Nephron (organoid): Measurements from ENCODE around the gene GFOD1.

Experiments used
- H3K27ac Mint-ChIP-seq, 3 experiments: 2 replicates each; pipeline ENCODE4 v1.8.0; 2020; ENCODE audit warnings: mixed read lengths in 3 of 3, mild to moderate bottlenecking in 2 of 3, moderate library complexity in 1 of 3
- H3K27me3 Mint-ChIP-seq: 2 replicates; pipeline ENCODE4 v1.8.0; 2021; ENCODE audit warnings: low read depth, mild to moderate bottlenecking, moderate library complexity, mixed read lengths
- H3K36me3 Mint-ChIP-seq: 2 replicates; pipeline ENCODE4 v1.8.0; 2020; ENCODE audit warnings: low read depth, mixed read lengths
- H3K4me1 Mint-ChIP-seq: 2 replicates; pipeline ENCODE4 v1.8.0; 2020; ENCODE audit warnings: mixed read lengths
- H3K4me3 Mint-ChIP-seq, 3 experiments: 2 replicates each; pipeline ENCODE4 v1.8.0; 2020; ENCODE audit warnings: mild to moderate bottlenecking in 3 of 3, mixed read lengths in 3 of 3, moderate library complexity in 2 of 3
- H3K9me3 Mint-ChIP-seq: 2 replicates; pipeline ENCODE4 v1.8.0; 2020; ENCODE audit warnings: mixed read lengths
- CTCF ChIP-seq, 3 experiments: fragments of 200-600 bp; sonication (generic); IDR thresholded peaks; one replicate each; pipeline ENCODE4 v1.5.0; 2021; ENCODE audit warnings: antibody characterized with exemption in 3 of 3; ENCODE audit not compliant: unreplicated experiment in 3 of 3

The GFOD1 gene

GRCh38 chr6:13400772-13401171 is 86.6 kb downstream of the GFOD1 start:
- TF ChIP-seq CTCF (IDR thresholded peaks at IDR 0.05; ENCODE audit: unreplicated experiment in 3 of 3): no peak
- no peaks in the 10 kb centered on the region for H3K36me3 Mint-ChIP-seq
- H3K4me1 Mint-ChIP-seq: peaks cover 10% of the 10 kb centered on the region
- no peaks in the 10 kb centered on the region for H3K9me3 Mint-ChIP-seq
- H3K4me3 Mint-ChIP-seq: no peak overlapping the region
- H3K27ac Mint-ChIP-seq: no peak overlapping the region
- peaks cover 6% of the 10 kb centered on the region for H3K27me3 Mint-ChIP-seq

- Mint-ChIP-seq H3K4me3 (no peak overlapping the region), H3K36me3 (no peaks in the 10 kb centered on the region), H3K27ac (no peak overlapping the region), H3K4me1 (peaks cover 16% of the 10 kb centered on the region), H3K9me3 (no peaks in the 10 kb centered on the region), H3K27me3 (peaks cover 9% of the 10 kb centered on the region)
- no peak for TF ChIP-seq CTCF (IDR thresholded peaks at IDR 0.05; ENCODE audit: unreplicated experiment in 3 of 3)
Measured at GRCh38 chr6:13398421-13398994, 88.9 kb downstream of the GFOD1 start.

- peak overlapping the region in 1 of 3 experiments; percentile 30 for H3K27ac Mint-ChIP-seq
- peaks cover 9% of the 10 kb centered on the region for H3K27me3 Mint-ChIP-seq
- peaks cover 16% of the 10 kb centered on the region for H3K4me1 Mint-ChIP-seq
- H3K9me3 Mint-ChIP-seq: no peaks in the 10 kb centered on the region
- H3K36me3 Mint-ChIP-seq: no peaks in the 10 kb centered on the region
- TF ChIP-seq CTCF (IDR thresholded peaks at IDR 0.05; ENCODE audit: unreplicated experiment in 3 of 3): peak in 1 of 3 experiments; percentile 4
- H3K4me3 Mint-ChIP-seq: no peak overlapping the region
Measured at GRCh38 chr6:13398069-13398381, 89.4 kb downstream of the GFOD1 start.

- H3K27ac Mint-ChIP-seq: peak overlapping the region in 1 of 3 experiments; percentile 30
- H3K27me3 Mint-ChIP-seq: peaks cover 9% of the 10 kb centered on the region
- peaks cover 16% of the 10 kb centered on the region for H3K4me1 Mint-ChIP-seq
- H3K4me3 Mint-ChIP-seq: no peak overlapping the region
- H3K9me3 Mint-ChIP-seq: no peaks in the 10 kb centered on the region
- peak; percentile 18 to 22 (median 21) for TF ChIP-seq CTCF (IDR thresholded peaks at IDR 0.05; ENCODE audit: unreplicated experiment in 3 of 3)
- no peaks in the 10 kb centered on the region for H3K36me3 Mint-ChIP-seq
Measured at GRCh38 chr6:13397359-13398068, 89.9 kb downstream of the GFOD1 start.

GRCh38 chr6:13396241-13396792 is 91.1 kb downstream of the GFOD1 start:
- H3K4me3 Mint-ChIP-seq: no peak overlapping the region
- H3K4me1 Mint-ChIP-seq: peaks cover 16% of the 10 kb centered on the region
- no peaks in the 10 kb centered on the region for H3K36me3 Mint-ChIP-seq
- TF ChIP-seq CTCF (IDR thresholded peaks at IDR 0.05; ENCODE audit: unreplicated experiment in 3 of 3): no peak
- H3K9me3 Mint-ChIP-seq: no peaks in the 10 kb centered on the region
- peaks cover 9% of the 10 kb centered on the region for H3K27me3 Mint-ChIP-seq
- H3K27ac Mint-ChIP-seq: no peak overlapping the region
